ENCODE results near the gene STUM.

Gene STUM

GRCh38 chr1:226642421-226642820, 93.9 kb downstream of the STUM start:
- DNase-seq: no peak

GRCh38 chr1:226643177-226643576, 94.6 kb downstream of the STUM start:
- no peak for DNase-seq

DNA sequence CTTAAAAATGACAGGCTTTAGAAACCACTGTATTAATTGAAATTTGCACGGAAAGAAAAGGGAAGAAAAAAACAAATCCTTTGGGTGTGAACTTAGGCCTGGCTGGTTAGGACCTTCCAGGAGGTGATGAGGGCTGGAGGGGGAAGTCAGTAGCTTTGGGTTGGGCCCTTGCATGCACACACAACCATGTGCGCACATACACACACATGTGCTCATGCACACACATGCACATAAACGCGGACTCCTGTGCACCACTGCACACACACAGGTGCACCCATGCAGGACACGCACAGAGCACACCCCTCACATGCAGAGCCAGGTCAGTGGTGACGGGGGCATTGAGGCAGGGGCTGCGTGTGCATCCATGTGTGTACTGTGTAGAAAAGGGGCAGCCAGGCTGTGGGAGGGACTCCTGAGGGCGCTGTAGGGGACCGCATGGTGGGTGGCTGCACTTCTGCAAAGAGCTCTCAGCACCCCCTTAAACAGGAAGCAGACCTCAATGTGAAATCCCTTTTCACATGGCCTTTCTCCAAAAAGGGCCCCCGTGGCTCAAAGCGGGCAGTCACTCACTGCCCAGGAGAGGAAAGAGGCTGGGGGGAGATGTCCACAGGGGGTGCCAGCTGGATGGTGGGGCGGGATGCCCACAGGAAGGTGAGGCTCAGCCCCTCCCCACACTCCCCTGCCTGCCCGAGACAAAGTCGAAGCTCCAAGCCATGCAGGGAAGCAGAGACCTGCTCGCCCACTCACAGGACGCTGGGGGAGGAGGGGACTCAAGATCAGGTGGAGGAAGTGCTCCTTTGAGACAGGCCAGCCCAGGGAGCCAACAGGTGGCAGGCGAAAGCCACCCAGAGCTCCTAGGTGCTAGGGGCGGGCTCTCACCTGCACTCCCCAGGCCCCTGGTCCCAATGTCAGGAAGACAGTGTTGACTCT, 95.3 kb downstream of the STUM start:
- no peak for DNase-seq

GRCh38 chr1:226644541-226645176, 96.1 kb downstream of the STUM start:
- DNase-seq: no peak

DNA sequence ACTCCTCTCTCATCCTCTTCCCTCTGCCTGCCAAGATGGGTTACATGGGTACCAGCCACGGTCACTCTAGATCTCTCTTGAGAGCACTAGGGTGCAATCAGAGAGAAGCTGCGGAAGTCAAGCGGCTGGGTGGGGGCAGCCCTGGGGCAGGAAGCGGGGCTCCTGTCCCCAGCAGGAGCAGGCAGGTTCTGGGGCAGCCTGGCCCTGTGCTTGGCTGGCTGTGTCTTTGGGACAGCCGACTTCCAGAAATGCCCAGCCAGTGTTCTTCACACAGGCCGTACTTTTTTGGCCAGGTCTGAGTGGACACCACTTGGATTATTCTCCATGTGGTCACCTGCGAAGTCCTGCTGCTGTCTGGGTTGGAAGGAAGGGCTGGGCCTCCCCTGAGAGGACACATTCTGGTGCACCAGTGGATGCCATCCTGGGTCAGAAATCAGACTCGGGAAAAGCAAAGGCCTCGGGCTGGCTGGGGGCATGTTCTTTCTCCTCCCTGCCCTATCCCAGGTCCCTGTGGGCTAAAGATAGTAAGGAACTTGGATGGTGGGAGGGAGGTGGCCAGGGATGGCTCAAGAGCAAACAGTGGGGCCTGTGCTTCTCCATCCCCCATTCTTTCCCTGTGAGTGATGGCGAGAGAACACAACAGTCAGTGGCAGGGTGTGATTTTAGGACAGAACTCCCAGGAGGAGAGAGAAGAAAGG, 96.9 kb downstream of the STUM start:
- no peak for DNase-seq

DNA sequence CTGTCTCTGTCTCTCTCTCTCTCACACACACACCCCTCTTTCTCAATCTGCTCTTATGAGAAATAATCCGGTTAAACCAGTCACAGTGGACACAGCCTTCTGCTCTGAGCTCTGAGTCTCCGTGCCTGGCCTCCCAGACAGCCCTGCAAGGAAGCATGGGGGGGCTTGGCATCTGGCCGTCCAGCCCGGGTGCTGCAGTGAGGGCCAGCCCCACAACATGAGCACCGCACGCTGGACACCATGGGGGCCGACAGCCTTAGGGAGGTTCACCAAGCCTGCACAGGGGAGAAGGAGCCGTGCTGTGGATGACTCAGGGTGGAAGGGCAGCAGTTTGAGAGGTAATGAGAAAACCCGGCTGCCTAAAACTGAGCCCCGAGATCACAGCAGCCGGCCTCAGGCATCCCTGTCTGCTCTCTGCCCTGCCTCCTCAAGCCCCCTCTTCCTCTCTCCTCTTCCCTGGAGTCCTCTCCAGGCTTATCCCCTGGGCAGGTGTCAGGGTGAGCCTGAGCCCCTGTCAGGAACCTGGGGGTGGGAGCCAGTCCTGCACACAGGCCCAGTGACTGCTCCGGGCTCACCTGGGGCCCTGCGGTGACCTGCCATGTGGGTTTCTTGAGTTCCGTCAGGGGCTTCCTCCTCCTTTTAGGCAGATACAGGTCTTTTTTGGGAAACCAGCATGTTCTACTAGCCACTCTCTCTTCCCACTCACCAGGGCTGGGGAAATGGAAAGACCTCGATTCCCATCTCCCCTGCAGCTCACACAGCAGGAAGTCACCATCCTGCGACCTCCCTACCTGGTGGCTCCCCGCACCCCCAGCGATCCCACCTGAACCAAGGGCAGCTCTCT, 97.7 kb downstream of the STUM start:
- no peak for DNase-seq

GRCh38 chr1:226646870-226647449, 98.4 kb downstream of the STUM start:
- no peak for DNase-seq

GRCh38 chr1:226647719-226648118, 99.2 kb downstream of the STUM start:
- no peak for DNase-seq

- no peak for DNase-seq
Observed at GRCh38 chr1:226648421-226648820, 99.9 kb downstream of the STUM start.

DNA sequence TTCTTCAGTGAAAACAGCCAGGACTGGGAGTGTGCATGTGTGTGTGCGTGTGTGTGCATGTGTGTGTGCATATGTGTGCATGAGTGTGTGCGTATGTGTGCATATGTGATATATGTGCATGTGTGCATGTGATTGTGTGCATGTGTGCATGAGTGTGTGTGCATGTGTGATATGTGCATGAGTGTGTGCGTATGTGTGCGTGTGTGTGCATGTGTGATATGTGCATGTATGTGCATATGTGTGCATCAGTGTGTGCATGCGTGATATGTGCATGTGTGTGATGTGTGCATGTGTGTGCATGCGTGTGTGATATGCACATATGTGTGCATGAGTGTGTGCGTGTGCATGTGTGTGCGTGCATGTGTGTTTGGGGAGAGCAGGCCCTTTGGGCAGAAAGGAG, 100.7 kb downstream of the STUM start:
- DNase-seq: no peak

GRCh38 chr1:226649780-226650179, 101.2 kb downstream of the STUM start:
- no peak for DNase-seq

- no peak for DNase-seq
Observed at GRCh38 chr1:226650236-226650841, 101.8 kb downstream of the STUM start.

- no peak for DNase-seq
Observed at GRCh38 chr1:226651041-226651731, 102.6 kb downstream of the STUM start.

DNA sequence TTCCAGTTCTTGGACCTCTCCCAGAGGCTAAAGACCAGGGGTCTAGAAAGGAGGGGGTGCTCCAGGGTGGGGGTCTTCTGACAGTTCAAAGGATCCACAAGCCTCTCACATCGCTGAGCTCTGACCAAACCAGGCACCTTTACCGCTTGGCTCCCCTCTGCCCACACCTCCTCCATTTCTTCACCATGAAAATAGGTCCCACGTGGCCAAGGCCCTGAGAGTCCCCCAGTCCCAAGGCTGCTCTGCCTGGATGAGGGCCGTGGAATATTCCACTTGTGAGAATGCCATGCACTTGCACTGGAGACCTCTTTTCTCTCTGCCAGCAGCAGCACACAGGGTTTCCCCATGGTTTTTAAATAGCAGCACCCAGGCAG, 103.2 kb downstream of the STUM start:
- no peak for DNase-seq

DNA sequence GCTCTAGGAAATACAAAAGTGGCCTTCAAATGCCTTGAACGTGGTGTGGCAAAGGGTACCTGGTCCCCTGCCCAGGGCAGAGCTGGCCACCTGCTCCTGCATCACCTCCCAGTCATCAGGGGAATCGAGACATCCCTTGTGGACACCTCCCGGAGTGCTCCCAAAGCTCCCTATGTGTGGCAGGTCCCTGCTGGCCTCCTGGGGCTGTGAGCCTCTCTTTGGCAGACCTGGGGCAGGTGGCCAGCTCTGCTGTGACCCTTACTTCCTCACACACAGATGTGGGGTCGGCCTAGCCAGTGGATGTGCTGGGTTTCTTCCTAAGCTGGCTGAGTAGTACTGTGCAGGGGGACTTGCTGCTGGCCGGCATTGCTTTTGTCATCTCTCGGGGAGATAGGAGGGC, 104.0 kb downstream of the STUM start:
- no peak for DNase-seq

- no peak for DNase-seq
Observed at GRCh38 chr1:226653311-226653921, 104.9 kb downstream of the STUM start.

DNA sequence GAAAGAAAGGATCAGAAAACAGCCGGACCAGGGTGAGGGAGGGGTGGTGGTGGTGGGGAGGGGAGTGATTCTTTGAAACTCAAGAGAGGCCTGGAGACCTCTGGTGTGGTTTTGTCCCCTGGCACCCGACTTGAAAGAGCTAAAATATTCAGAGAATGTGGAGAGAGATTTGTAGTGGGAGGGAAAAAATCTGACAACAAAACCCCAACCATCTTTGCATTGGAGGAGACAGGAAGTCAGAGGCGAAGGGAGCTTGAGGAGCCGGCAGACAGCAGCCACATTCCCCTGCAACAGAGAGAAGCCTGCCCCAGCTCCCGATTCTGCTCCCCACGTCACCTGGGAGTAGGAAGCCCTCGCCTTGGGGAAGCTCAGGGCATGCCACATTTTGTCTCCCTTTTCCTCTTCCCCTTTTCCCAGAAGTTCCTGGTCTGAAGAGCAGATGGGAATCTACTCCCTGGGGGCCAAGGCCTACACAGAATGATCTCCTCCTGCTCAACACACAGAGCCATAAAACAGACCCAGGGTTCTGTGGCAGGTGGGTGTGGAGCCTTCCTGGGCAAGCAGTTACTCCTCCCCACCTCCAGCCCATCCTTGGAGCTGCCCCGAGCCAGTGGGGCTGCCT, 105.6 kb downstream of the STUM start:
- DNase-seq: no peak

GRCh38 chr1:226654668-226655055, 106.1 kb downstream of the STUM start:
- no peak for DNase-seq

DNA sequence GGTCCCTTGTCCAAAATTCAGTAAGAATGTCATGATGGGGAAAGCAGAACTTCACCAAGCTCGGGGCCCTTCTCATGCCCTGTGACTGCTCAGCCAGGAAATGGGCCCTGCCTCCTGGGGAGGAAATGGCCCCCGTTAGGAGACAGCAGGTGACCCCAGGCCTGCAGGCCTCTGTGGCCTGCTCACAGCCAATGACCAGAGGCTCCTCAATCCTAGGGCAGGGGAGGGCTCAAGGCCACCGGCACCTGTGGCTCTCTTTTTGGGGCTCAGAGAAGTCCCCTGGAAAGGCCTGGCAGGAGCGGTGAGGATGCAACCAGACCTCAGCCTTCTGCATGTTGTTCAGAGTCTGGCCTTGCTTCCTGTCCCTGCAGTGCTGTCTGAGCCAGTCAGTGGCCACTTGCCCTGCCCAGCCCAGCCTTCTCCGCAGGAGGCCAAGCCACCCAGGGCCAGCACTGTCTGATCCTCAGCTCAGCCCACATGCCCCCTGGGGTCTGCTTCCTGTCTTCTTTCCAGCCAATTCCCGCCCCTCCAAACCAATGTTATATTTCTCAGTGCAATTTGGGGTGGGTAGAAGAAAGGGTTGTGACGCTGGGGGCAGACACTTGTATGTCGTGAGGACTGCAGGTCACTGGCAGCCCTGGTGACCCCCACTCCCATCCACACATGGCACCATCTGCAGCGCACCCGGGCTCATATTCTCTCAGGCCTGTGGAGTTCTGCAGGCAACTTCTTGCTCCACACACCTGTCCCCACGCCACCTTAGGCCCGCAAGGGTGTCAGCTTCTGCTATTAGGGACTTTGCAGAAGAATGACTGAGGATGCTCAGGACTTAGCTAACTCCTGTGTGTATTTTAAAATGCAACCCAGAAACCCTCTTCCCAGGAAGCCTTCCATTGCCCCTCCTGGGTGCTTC, 106.9 kb downstream of the STUM start:
- no peak for DNase-seq

Data from SHP77 (cell line).